Keratinocyte (primary cell): Measurements from ENCODE around the gene GAPVD1. TPM values are rescaled to one million over a fixed set of nuclear protein-coding genes. Genes with fewer than 3 reads are reported as not detected.

Source experiments
- DNase-seq: peaks from one replicate; pipeline ENCODE4 v3.0.0-alpha.2; 2011; ENCODE audit warnings: low read depth, missing footprints, low spot score
- FAIRE-seq: peaks from 2 replicates; lab custom pipeline; 2011; peaks lifted over from hg19 to GRCh38; lab: Jason Lieb, UNC
- H2AFZ ChIP-seq: 2 replicates; pipeline ENCODE4 v1.6.0; 2012; ENCODE audit warnings: low read length, control low read depth, inconsistent platforms; ENCODE audit not compliant: control insufficient read depth
- H3K27ac ChIP-seq: 2 replicates; pipeline ENCODE4 v1.5.1; 2011; ENCODE audit warnings: low read length; ENCODE audit not compliant: control insufficient read depth, insufficient read depth
- H3K27me3 ChIP-seq: 3 replicates; pipeline ENCODE4 v1.6.0; 2011; ENCODE audit warnings: low read length; ENCODE audit not compliant: control insufficient read depth, insufficient read depth; ENCODE audit errors: extremely low read depth
- H3K36me3 ChIP-seq, 2 experiments: 2 replicates in 1 of 2; 3 replicates in 1 of 2; pipeline ENCODE4 v1.5.1; 2011; ENCODE audit warnings: low read length in 2 of 2, mild to moderate bottlenecking in 1 of 2; ENCODE audit not compliant: control insufficient read depth in 2 of 2, insufficient read depth in 2 of 2; ENCODE audit errors: extremely low read depth in 1 of 2
- H3K4me1 ChIP-seq: 3 replicates; pipeline ENCODE4 v1.5.1; 2011; ENCODE audit warnings: low read length; ENCODE audit not compliant: control insufficient read depth, insufficient read depth; ENCODE audit errors: extremely low read depth
- H3K4me2 ChIP-seq: 3 replicates; pipeline ENCODE4 v1.6.0; 2011; ENCODE audit warnings: low read depth, low read length; ENCODE audit not compliant: control insufficient read depth, insufficient read depth; ENCODE audit errors: extremely low read depth
- H3K4me3 ChIP-seq, 3 experiments: fragments of 200-600 bp in 1 of 3; sonication (generic) in 1 of 3; 2 replicates in 2 of 3; 3 replicates in 1 of 3; pipeline ENCODE4 v1.5.1; 2011 to 2016; ENCODE audit warnings: low read length in 3 of 3, mild to moderate bottlenecking in 3 of 3, control low read depth in 2 of 3, inconsistent platforms in 1 of 3, low read depth in 1 of 3, mixed read lengths in 1 of 3, mixed run types in 1 of 3, moderate library complexity in 1 of 3; ENCODE audit not compliant: control insufficient read depth in 2 of 3, insufficient read depth in 2 of 3; ENCODE audit errors: extremely low read depth in 1 of 3
- H3K79me2 ChIP-seq: 2 replicates; pipeline ENCODE4 v1.6.0; 2012; ENCODE audit warnings: low read length; ENCODE audit not compliant: control insufficient read depth, insufficient read depth
- H3K9ac ChIP-seq: 3 replicates; pipeline ENCODE4 v1.6.0; 2011; ENCODE audit warnings: low read length; ENCODE audit not compliant: control insufficient read depth, insufficient read depth; ENCODE audit errors: extremely low read depth
- H3K9me1 ChIP-seq: 3 replicates; pipeline ENCODE4 v1.6.0; 2011; ENCODE audit warnings: low read length; ENCODE audit not compliant: control insufficient read depth, insufficient read depth; ENCODE audit errors: extremely low read depth
- H3K9me3 ChIP-seq: 2 replicates; pipeline ENCODE4 v1.5.1; 2012; ENCODE audit warnings: low read depth, low read length; ENCODE audit not compliant: control insufficient read depth
- H4K20me1 ChIP-seq: 3 replicates; pipeline ENCODE4 v1.6.0; 2011; ENCODE audit warnings: low read length; ENCODE audit not compliant: control insufficient read depth, insufficient read depth; ENCODE audit errors: extremely low read depth
- EZH2 ChIP-seq: IDR thresholded peaks from one replicate; pipeline ENCODE4 v1.6.1; 2012; ENCODE audit warnings: inconsistent platforms, mild to moderate bottlenecking, low read length, moderate library complexity
- dilution Hi-C: fragments of 300-500 bp; cut with MboI; formaldehyde crosslinking; loops from one replicate; pipeline ENCODE4 v1.7.0; 2020; ENCODE audit warnings: low sequenced_read_pairs; ENCODE audit not compliant: extremely low pct_ligation_motif_present
- polyA plus RNA-seq, 5 experiments: library from polyadenylated mRNA; depleted of rRNA in 3 of 5; stranded (reverse) in 3 of 5; stranded (forward) in 1 of 5; unstranded in 1 of 5; fragments of >200 nt; gene quantifications; 1 replicate in 1 of 5; 2 replicates in 3 of 5; 3 replicates in 1 of 5; pipeline versions ENCODE4 v1.2.1 to v1.2.3, GENCODE V29; 2011 to 2012; ENCODE audit warnings: missing spikeins in 2 of 5, low read depth in 1 of 5, low replicate concordance in 1 of 5
- TF ChIP-seq, protein P1 (sequence below), 3 experiments: IDR thresholded peaks in 1 of 3; conservative IDR thresholded peaks in 1 of 3; optimal IDR thresholded peaks in 1 of 3; 2 replicates in 2 of 3; 3 replicates in 1 of 3; pipeline versions ENCODE3 to v1.5.1; 2011; ENCODE audit warnings: low read length in 3 of 3, mild to moderate bottlenecking in 3 of 3, moderate library complexity in 2 of 3, control low read depth in 1 of 3, inconsistent platforms in 1 of 3; ENCODE audit not compliant: insufficient read depth in 2 of 3; ENCODE audit errors: extremely low read depth in 1 of 3

Gene GAPVD1
- polyA plus RNA-seq, 1 donor (not counting 4 experiments of a cell fraction or from before 2014, with no cell fraction given), result 23.2 TPM

DNA sequence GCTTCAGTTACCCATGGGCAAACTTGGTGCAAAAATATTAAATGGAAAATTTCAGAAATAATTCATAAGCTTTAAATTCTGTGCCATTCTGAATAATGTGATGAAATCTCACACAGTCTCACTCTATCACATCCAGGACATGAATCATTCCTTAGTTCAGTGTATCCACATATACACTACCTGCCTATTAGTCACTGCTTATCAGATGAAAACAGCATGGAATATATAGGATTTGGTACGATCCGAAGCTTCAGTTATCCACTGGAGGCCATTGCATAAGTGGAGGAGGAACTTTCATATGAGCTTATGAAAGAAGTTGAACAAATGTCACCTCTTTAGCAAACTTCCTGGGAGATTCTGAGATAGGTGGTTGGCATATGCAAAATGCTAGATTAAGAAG is 64.2 kb downstream of the GAPVD1 start:
- no peaks in the 10 kb centered on the region for H4K20me1 ChIP-seq
- no peak overlapping the region for H2AFZ ChIP-seq
- FAIRE-seq (peak; percentile 64), DNase-seq (no peak)
- no peaks in the 10 kb centered on the region for H3K79me2 ChIP-seq
- no peak for TF ChIP-seq EZH2
- TF ChIP-seq, protein P1, sequence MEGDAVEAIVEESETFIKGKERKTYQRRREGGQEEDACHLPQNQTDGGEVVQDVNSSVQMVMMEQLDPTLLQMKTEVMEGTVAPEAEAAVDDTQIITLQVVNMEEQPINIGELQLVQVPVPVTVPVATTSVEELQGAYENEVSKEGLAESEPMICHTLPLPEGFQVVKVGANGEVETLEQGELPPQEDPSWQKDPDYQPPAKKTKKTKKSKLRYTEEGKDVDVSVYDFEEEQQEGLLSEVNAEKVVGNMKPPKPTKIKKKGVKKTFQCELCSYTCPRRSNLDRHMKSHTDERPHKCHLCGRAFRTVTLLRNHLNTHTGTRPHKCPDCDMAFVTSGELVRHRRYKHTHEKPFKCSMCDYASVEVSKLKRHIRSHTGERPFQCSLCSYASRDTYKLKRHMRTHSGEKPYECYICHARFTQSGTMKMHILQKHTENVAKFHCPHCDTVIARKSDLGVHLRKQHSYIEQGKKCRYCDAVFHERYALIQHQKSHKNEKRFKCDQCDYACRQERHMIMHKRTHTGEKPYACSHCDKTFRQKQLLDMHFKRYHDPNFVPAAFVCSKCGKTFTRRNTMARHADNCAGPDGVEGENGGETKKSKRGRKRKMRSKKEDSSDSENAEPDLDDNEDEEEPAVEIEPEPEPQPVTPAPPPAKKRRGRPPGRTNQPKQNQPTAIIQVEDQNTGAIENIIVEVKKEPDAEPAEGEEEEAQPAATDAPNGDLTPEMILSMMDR (optimal IDR thresholded peaks at IDR 0.05 in 1 of 3, IDR thresholded peaks at IDR 0.05 in 1 of 3, conservative IDR thresholded peaks at IDR 0.05 in 1 of 3; ENCODE audit: extremely low read depth in 1 of 3, insufficient read depth in 2 of 3, low read length in 3 of 3), result no peak
- H3K36me3 ChIP-seq, result peaks cover 9 to 13% of the 10 kb centered on the region in 2 experiments
- no peaks in the 10 kb centered on the region for H3K27me3 ChIP-seq
- H3K9me3 ChIP-seq, result no peaks in the 10 kb centered on the region
- no peak overlapping the region for H3K4me3 ChIP-seq
- H3K4me2 ChIP-seq, result peak overlapping the region; percentile 17
- no peaks in the 10 kb centered on the region for H3K9me1 ChIP-seq
- H3K9ac ChIP-seq, result no peak overlapping the region
- peak overlapping the region; percentile 53 for H3K27ac ChIP-seq
- peaks cover 17% of the 10 kb centered on the region for H3K4me1 ChIP-seq
- dilution Hi-C loops, result no loop called here

DNA sequence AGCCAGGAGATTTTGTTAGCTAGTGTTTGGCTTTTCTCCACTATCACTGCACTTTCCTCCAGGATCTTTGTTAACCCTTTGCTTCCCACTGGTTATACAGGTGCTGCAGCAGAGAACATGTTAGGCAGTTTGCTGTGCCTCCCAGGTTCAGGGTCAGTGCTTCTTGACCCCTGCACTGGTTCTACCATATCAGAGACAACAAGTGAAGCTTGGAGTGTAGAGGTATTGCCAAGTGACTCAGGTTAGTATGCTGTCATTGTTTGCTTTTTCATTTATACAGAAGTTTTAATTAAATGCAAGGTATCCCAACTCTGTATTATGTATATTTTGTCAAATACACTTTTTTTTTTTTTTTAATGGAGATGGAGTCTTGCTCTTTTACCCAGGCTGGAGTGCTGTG is 68.4 kb downstream of the GAPVD1 start:
- H2AFZ ChIP-seq, result no peak overlapping the region
- H3K9me3 ChIP-seq, result no peaks in the 10 kb centered on the region
- no peak for TF ChIP-seq EZH2
- TF ChIP-seq, protein P1 (optimal IDR thresholded peaks at IDR 0.05 in 1 of 3, IDR thresholded peaks at IDR 0.05 in 1 of 3, conservative IDR thresholded peaks at IDR 0.05 in 1 of 3; ENCODE audit: extremely low read depth in 1 of 3, insufficient read depth in 2 of 3, low read length in 3 of 3), result no peak
- no peak overlapping the region for H3K4me2 ChIP-seq
- no peaks in the 10 kb centered on the region for H3K79me2 ChIP-seq
- no peaks in the 10 kb centered on the region for H3K9me1 ChIP-seq
- FAIRE-seq (no peak), DNase-seq (no peak)
- no peak overlapping the region for H3K27ac ChIP-seq
- H3K27me3 ChIP-seq, result no peaks in the 10 kb centered on the region
- peaks cover 17 to 25% of the 10 kb centered on the region in 2 experiments for H3K36me3 ChIP-seq
- H4K20me1 ChIP-seq, result no peaks in the 10 kb centered on the region
- no peak overlapping the region for H3K9ac ChIP-seq
- dilution Hi-C loops, result no loop called here
- peaks cover 17% of the 10 kb centered on the region for H3K4me1 ChIP-seq
- H3K4me3 ChIP-seq, result no peak overlapping the region
